ENCODE data around the gene ITSN2. TPM values are rescaled to one million over a fixed set of nuclear protein-coding genes. Genes with fewer than 3 reads are reported as not detected.

The ITSN2 gene
- total RNA-seq, 4 donors from 2014 or later: 44.3 to 73.3 (median 52.8) TPM

DNA sequence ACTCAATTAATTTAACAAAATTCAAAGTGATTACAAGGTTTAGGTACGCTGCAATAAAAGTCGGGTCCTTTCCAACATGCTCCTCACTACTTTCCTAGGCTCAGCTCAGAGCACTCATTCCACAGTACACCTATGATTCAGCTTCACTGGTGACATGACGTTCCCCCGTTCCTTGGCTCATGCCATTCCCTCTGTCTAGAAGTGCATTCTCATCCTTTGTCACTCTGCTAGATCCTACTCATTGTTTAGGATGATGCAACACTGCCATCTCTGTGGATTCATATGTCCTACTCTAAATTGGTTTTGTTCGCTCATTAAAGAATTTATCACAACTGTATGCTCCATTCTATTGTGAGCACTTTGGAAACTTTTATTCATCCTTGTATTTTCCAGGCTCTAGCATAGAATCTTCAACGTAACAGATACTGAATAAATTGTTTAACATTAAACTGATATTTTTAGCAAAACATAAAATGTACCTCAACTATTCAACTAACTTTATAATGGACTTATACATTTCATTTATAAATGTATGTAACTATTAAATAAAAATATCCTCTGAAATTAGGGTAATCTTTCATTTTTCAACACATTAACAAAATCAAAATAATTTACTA is 106.9 kb downstream of the ITSN2 start:
- no peak for DNase-seq (ENCODE audit: low spot score)
- TF ChIP-seq, protein P1, sequence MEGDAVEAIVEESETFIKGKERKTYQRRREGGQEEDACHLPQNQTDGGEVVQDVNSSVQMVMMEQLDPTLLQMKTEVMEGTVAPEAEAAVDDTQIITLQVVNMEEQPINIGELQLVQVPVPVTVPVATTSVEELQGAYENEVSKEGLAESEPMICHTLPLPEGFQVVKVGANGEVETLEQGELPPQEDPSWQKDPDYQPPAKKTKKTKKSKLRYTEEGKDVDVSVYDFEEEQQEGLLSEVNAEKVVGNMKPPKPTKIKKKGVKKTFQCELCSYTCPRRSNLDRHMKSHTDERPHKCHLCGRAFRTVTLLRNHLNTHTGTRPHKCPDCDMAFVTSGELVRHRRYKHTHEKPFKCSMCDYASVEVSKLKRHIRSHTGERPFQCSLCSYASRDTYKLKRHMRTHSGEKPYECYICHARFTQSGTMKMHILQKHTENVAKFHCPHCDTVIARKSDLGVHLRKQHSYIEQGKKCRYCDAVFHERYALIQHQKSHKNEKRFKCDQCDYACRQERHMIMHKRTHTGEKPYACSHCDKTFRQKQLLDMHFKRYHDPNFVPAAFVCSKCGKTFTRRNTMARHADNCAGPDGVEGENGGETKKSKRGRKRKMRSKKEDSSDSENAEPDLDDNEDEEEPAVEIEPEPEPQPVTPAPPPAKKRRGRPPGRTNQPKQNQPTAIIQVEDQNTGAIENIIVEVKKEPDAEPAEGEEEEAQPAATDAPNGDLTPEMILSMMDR (IDR thresholded peaks at IDR 0.05): no peak
- no peak for ATAC-seq (ENCODE audit: low FRiP score)

DNA sequence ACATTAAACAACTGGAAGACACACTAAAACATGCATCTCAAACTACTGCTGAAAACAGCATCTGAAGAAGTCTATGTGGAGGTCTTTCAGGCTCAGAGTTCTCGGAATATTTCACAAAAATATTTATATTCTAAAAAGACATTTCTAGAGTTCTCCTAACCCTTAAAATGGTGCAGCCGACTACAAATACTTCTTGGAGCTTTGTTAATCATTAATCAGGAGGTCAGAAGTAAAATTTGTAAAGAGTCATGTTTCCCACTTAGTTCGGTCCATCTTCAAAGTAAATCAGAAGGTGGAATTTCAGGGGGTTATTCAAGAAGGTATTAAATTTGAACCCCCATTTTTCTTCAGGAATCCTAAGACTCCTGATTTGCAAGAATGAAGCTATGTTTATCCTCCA is 112.7 kb downstream of the ITSN2 start:
- ATAC-seq (ENCODE audit: low FRiP score) (no peak), DNase-seq (ENCODE audit: low spot score) (no peak)
- TF ChIP-seq, protein P1 (IDR thresholded peaks at IDR 0.05): no peak

DNA sequence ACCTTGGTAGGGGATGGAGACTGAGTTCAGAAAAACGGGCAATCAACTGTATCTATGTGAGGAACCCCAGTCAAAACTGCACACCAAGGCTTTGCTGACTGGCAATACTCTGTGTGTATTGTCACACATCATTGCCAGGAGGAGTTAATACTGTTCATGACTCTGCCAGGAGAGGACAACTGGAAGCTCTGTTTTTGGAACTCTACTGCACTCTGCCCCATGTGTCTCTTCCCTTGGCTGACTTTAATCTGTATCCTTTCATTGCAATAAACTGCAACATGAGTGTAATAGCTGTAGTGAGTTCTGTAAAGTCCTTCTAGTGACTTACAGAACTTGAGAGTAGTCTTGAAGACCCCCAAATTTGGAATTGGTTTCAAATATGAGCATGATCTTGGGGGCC is 113.2 kb downstream of the ITSN2 start:
- TF ChIP-seq, protein P1 (IDR thresholded peaks at IDR 0.05): no peak
- DNase-seq (ENCODE audit: low spot score): no peak
- no peak for ATAC-seq (ENCODE audit: low FRiP score)

DNA sequence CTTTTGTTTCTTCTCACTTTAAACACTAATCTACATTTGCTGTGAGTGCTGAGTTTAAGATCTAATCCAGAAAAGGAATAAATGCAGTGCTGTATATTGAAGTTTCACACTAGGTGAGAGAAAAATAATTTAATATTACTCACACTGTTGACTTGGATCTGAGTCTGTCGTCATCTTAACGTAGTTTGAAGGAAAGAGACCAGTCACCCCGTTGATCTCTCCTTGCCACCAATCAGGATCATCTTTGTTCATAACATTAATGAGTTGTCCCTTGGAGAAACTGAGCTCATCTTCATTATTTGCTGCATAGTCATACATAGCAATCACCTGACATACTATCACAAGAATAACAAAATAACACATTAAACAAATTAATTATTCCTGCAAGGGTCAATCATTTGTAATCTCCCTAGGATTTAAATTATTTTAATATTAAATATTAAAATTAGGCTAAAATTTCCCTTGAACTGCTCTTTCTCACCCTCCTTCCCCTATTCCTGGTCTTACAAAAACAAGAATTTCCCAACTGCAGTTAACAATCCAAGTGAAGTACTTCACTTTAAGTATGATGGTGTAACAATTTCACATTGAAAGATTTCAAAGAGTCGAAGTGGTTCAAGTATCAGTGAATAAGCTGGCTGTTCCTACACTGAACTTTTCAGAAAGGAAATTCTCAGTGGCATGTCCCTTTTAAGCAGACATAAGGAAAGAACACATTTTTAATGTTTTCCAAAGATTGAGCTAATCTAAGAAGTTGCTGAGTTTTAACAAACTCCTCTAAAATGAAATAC is 114.2 kb downstream of the ITSN2 start:
- ATAC-seq (ENCODE audit: low FRiP score): no peak
- no peak for DNase-seq (ENCODE audit: low spot score)
- TF ChIP-seq, protein P1 (IDR thresholded peaks at IDR 0.05): no peak

DNA sequence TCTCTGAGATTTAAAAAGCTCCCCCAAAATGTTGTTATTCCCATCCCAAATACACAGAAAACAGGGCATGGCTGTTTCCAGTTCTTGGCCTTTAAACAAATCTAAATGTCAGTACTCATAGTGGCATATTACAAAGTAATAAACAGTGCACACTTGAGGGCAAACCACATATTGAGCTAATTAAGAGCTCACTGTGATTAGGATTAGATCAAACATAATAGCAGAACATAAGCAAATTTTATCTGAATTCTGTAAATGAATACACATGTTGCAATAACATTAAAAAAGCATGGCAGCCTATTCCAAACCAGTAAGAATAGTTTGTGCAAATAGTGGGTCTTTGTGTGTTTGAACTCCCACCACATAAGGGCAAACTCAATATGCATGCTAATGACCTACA is 118.8 kb downstream of the ITSN2 start:
- DNase-seq (ENCODE audit: low spot score) (no peak), ATAC-seq (ENCODE audit: low FRiP score) (no peak)
- TF ChIP-seq, protein P1 (IDR thresholded peaks at IDR 0.05): no peak

DNA sequence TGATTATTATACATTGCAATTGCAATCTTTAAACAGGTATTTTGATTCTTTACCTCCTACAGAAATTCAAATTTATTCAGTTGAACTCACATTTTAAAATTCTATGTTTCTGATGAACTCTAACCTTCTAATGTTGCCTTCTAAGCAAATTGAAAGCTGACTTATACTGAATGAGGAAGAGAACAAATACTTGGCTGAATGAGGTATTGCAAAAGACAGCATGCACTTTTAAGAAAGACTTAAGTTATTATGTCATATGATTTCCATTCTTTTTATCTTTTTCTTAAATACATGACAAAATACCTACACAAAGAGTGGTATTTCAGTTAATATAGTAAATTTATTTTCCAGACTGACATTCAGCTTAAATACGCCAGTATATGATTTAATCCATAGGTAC is 120.8 kb downstream of the ITSN2 start:
- ATAC-seq (ENCODE audit: low FRiP score): no peak
- DNase-seq (ENCODE audit: low spot score): no peak
- TF ChIP-seq, protein P1 (IDR thresholded peaks at IDR 0.05): no peak

DNA sequence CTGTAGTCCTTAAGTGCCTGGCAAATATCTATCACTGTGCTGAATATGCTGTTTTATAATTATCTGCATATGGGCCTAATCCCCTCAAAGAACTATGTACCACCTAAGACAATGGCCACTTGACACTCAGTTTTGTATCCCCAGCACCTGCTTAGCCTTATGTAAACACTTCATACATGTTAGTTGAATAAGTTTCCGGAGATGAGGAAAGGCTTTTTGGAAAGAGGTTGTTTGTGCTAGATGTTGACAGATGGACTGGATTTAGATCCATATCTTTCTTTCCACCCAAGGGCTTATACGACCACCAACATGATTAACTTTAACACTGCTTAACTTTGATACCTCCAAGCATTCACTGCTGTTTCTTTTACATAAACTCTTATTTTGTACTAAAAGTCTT is 122.2 kb downstream of the ITSN2 start:
- TF ChIP-seq, protein P1 (IDR thresholded peaks at IDR 0.05): no peak
- ATAC-seq (ENCODE audit: low FRiP score) (no peak), DNase-seq (ENCODE audit: low spot score) (no peak)
